Muscle layer of colon (tissue), 2 donors: Measurements from ENCODE around the gene DOK6.

ENCODE experiments used
- H3K27ac ChIP-seq: one replicate; pipeline ENCODE4 v1.7.0; 2013; ENCODE audit warnings: low read depth, mild to moderate bottlenecking, low read length, moderate library complexity
- H3K27me3 ChIP-seq, 2 donors: one replicate each; pipeline ENCODE4 v1.7.0; 2013; ENCODE audit warnings: low read length in 2 of 2, mild to moderate bottlenecking in 2 of 2; ENCODE audit not compliant: insufficient read depth in 2 of 2, control insufficient read depth in 1 of 2
- H3K36me3 ChIP-seq: one replicate; pipeline ENCODE4 v1.7.0; 2013; ENCODE audit warnings: mild to moderate bottlenecking, low read length; ENCODE audit not compliant: insufficient read depth
- H3K4me1 ChIP-seq: one replicate; pipeline ENCODE4 v1.7.0; 2013; ENCODE audit warnings: mild to moderate bottlenecking, low read length; ENCODE audit not compliant: insufficient read depth
- H3K4me3 ChIP-seq, 2 donors: one replicate each; pipeline ENCODE4 v1.7.0; 2013; ENCODE audit warnings: low read length in 2 of 2, low read depth in 1 of 2, mild to moderate bottlenecking in 1 of 2, moderate library complexity in 1 of 2
- H3K9ac ChIP-seq: one replicate; pipeline ENCODE4 v1.7.0; 2013; ENCODE audit warnings: low read length
- H3K9me3 ChIP-seq: one replicate; pipeline ENCODE4 v1.7.0; 2013; ENCODE audit warnings: mild to moderate bottlenecking, low read length
- donor health status: abdominal sarcoma.
- donor health status: Adenocarcinoma of cecum.

Gene DOK6

GRCh38 chr18:69626643-69627242 lies 226.1 kb downstream of the DOK6 start:
- H3K27ac ChIP-seq: no peak overlapping the region
- H3K4me1 ChIP-seq: no peaks in the 10 kb centered on the region
- H3K36me3 ChIP-seq: no peaks in the 10 kb centered on the region
- H3K4me3 ChIP-seq: no peak overlapping the region
- H3K9ac ChIP-seq: no peak overlapping the region
- H3K9me3 ChIP-seq: no peaks in the 10 kb centered on the region
- no peaks in the 10 kb centered on the region for H3K27me3 ChIP-seq

GRCh38 chr18:69628774-69629359 lies 228.2 kb downstream of the DOK6 start:
- no peaks in the 10 kb centered on the region for H3K4me1 ChIP-seq
- H3K36me3 ChIP-seq: no peaks in the 10 kb centered on the region
- no peaks in the 10 kb centered on the region for H3K9me3 ChIP-seq
- no peak overlapping the region for H3K27ac ChIP-seq
- no peak overlapping the region for H3K9ac ChIP-seq
- no peaks in the 10 kb centered on the region for H3K27me3 ChIP-seq
- H3K4me3 ChIP-seq: no peak overlapping the region

- Histone ChIP-seq H3K9ac (no peak overlapping the region), H3K36me3 (no peaks in the 10 kb centered on the region), H3K27me3 (no peaks in the 10 kb centered on the region), H3K27ac (no peak overlapping the region), H3K4me3 (no peak overlapping the region), H3K4me1 (no peaks in the 10 kb centered on the region), H3K9me3 (no peaks in the 10 kb centered on the region)
Observed at GRCh38 chr18:69631281-69631680, 230.6 kb downstream of the DOK6 start.

GRCh38 chr18:69635482-69635881 lies 234.8 kb downstream of the DOK6 start:
- H3K9ac ChIP-seq: no peak overlapping the region
- no peak overlapping the region for H3K4me3 ChIP-seq
- H3K27me3 ChIP-seq: no peaks in the 10 kb centered on the region
- no peaks in the 10 kb centered on the region for H3K9me3 ChIP-seq
- no peak overlapping the region for H3K27ac ChIP-seq
- no peaks in the 10 kb centered on the region for H3K36me3 ChIP-seq
- H3K4me1 ChIP-seq: no peaks in the 10 kb centered on the region

- Histone ChIP-seq H3K27ac (no peak overlapping the region), H3K9ac (no peak overlapping the region), H3K9me3 (no peaks in the 10 kb centered on the region), H3K36me3 (no peaks in the 10 kb centered on the region), H3K4me1 (no peaks in the 10 kb centered on the region), H3K27me3 (no peaks in the 10 kb centered on the region), H3K4me3 (no peak overlapping the region)
Observed at GRCh38 chr18:69636529-69637301, 236.0 kb downstream of the DOK6 start.

- no peak overlapping the region for H3K4me3 ChIP-seq
- H3K9ac ChIP-seq: no peak overlapping the region
- no peaks in the 10 kb centered on the region for H3K9me3 ChIP-seq
- H3K4me1 ChIP-seq: no peaks in the 10 kb centered on the region
- no peaks in the 10 kb centered on the region for H3K27me3 ChIP-seq
- no peak overlapping the region for H3K27ac ChIP-seq
- no peaks in the 10 kb centered on the region for H3K36me3 ChIP-seq
Observed at GRCh38 chr18:69638056-69638455, 237.4 kb downstream of the DOK6 start.

- H3K9me3 ChIP-seq: no peaks in the 10 kb centered on the region
- H3K9ac ChIP-seq: no peak overlapping the region
- H3K27me3 ChIP-seq: no peaks in the 10 kb centered on the region
- peaks cover 5% of the 10 kb centered on the region for H3K4me1 ChIP-seq
- H3K4me3 ChIP-seq: peak overlapping the region in 1 of 2 donors; percentile 20
- H3K27ac ChIP-seq: no peak overlapping the region
- H3K36me3 ChIP-seq: no peaks in the 10 kb centered on the region
Observed at GRCh38 chr18:69647702-69648101, 247.0 kb downstream of the DOK6 start.

- Histone ChIP-seq H3K27me3 (no peaks in the 10 kb centered on the region), H3K4me3 (peak overlapping the region in 1 of 2 donors; percentile 20), H3K9ac (no peak overlapping the region), H3K9me3 (no peaks in the 10 kb centered on the region), H3K36me3 (no peaks in the 10 kb centered on the region), H3K4me1 (peaks cover 5% of the 10 kb centered on the region), H3K27ac (no peak overlapping the region)
Observed at GRCh38 chr18:69648486-69648885, 247.8 kb downstream of the DOK6 start.

- Histone ChIP-seq H3K27me3 (no peaks in the 10 kb centered on the region), H3K9me3 (no peaks in the 10 kb centered on the region), H3K4me1 (peaks cover 5% of the 10 kb centered on the region), H3K36me3 (no peaks in the 10 kb centered on the region), H3K9ac (no peak overlapping the region), H3K4me3 (no peak overlapping the region), H3K27ac (no peak overlapping the region)
Observed at GRCh38 chr18:69649684-69650083, 249.0 kb downstream of the DOK6 start.

GRCh38 chr18:69651243-69651642 lies 250.6 kb downstream of the DOK6 start:
- Histone ChIP-seq H3K9ac (no peak overlapping the region), H3K4me1 (peaks cover 5% of the 10 kb centered on the region), H3K27ac (no peak overlapping the region), H3K9me3 (no peaks in the 10 kb centered on the region), H3K4me3 (no peak overlapping the region), H3K27me3 (no peaks in the 10 kb centered on the region), H3K36me3 (no peaks in the 10 kb centered on the region)

- Histone ChIP-seq H3K27me3 (no peaks in the 10 kb centered on the region), H3K36me3 (no peaks in the 10 kb centered on the region), H3K27ac (no peak overlapping the region), H3K9ac (no peak overlapping the region), H3K4me1 (peaks cover 11% of the 10 kb centered on the region), H3K4me3 (no peak overlapping the region), H3K9me3 (no peaks in the 10 kb centered on the region)
Observed at GRCh38 chr18:69655816-69656215, 255.1 kb downstream of the DOK6 start.
